Heart left ventricle (tissue), 16 donors: ENCODE measurements around the gene PARD6A. TPM values are rescaled to one million over a fixed set of nuclear protein-coding genes. Genes with fewer than 3 reads are reported as not detected.

Experiments
- ATAC-seq, 4 donors: fragments of 200-7000 bp; cut with Tn5 transposase; one replicate each; pipeline ENCODE4 v1.9.1; 2020 to 2022; ENCODE audit warnings: moderate library complexity in 4 of 4, mild to moderate bottlenecking in 3 of 4, moderate number of reproducible peaks in 1 of 4
- DNase-seq, 5 donors: peaks; one replicate each; pipeline ENCODE4 v3.0.0-alpha.2; 2020
- H3K27ac ChIP-seq, 12 donors: fragments of 200-600 bp; sonication (generic) in 4 of 12; one replicate each; pipeline versions ENCODE4 v1.5.0 to v1.8.0; 2016 to 2022; ENCODE audit warnings: mild to moderate bottlenecking in 2 of 12
- H3K27me3 ChIP-seq, 9 donors: fragments of 200-600 bp; sonication (generic) in 2 of 9; one replicate each; pipeline versions ENCODE4 v1.5.1 to v1.8.0; 2016 to 2022; ENCODE audit warnings: mild to moderate bottlenecking in 3 of 9
- H3K36me3 ChIP-seq, 9 donors: fragments of 200-600 bp; sonication (generic) in 2 of 9; one replicate each; pipeline versions ENCODE4 v1.5.0 to v1.8.0; 2018 to 2022; ENCODE audit warnings: mild to moderate bottlenecking in 2 of 9
- H3K4me1 ChIP-seq, 12 donors: fragments of 200-600 bp; sonication (generic) in 4 of 12; one replicate each; pipeline versions ENCODE4 v1.5.0 to v1.8.0; 2016 to 2022; ENCODE audit warnings: mild to moderate bottlenecking in 3 of 12
- H3K4me3 ChIP-seq, 12 donors: fragments of 200-600 bp; sonication (generic) in 4 of 12; one replicate each; pipeline versions ENCODE4 v1.5.0 to v1.8.0; 2017 to 2022; ENCODE audit warnings: mild to moderate bottlenecking in 9 of 12, moderate library complexity in 4 of 12
- H3K9me3 ChIP-seq, 12 donors: fragments of 200-600 bp; sonication (generic) in 4 of 12; one replicate each; pipeline versions ENCODE4 v1.5.0 to v1.8.0; 2016 to 2022; ENCODE audit warnings: mild to moderate bottlenecking in 1 of 12
- CTCF ChIP-seq, 12 donors: fragments of 200-600 bp; sonication (generic) in 4 of 12; IDR thresholded peaks; one replicate each; pipeline versions ENCODE4 v1.5.0 to v1.8.0; 2018 to 2022; ENCODE audit warnings: antibody characterized with exemption in 12 of 12, mild to moderate bottlenecking in 5 of 12
- POLR2A ChIP-seq, 2 donors: fragments of 450-650 bp; IDR thresholded peaks; one replicate each; pipeline ENCODE4 v1.6.1; 2017; ENCODE audit warnings: antibody characterized with exemption in 2 of 2, mild to moderate bottlenecking in 2 of 2, moderate library complexity in 2 of 2
- WGBS, 4 donors: extraction: QIAGEN DNeasy Blood & Tissue Kit in 2 of 4; methylation state at CpG; one replicate each; pipeline versions ENCODE4 v1.1.5 to v1.1.7; 2013 to 2018; 5-methylcytosine and 5-hydroxymethylcytosine counted together
- intact Hi-C, 10 donors: fragments of 100-400 bp; cut with DNase I; formaldehyde crosslinking; loops; one replicate each; pipeline versions ENCODE4 v1.11.1 to v1.14.2; 2022
- polyA plus RNA-seq, 2 donors: library from polyadenylated mRNA; stranded (reverse); fragments of 200-250 nt; gene quantifications; one replicate each; pipeline ENCODE4 v1.2.3, GENCODE V29; 2013
- total RNA-seq, 9 donors: library from RNA; depleted of rRNA in 2 of 9; stranded (reverse); fragments of >200 nt in 2 of 9; fragmentation: NEBNext Ultra II Directional in 3 of 9; extraction: Animal tissue kit (Norgen Biotek cat#: 25700) in 3 of 9; gene quantifications; one replicate each; pipeline versions ENCODE4 v1.1.0 to v1.2.4, GENCODE V29; 2016 to 2023
- donor health status: ischemic (EF 13 %, LVEDD 7.1; RV severe dilation, severe dysfunction).
- donor health status: healthy with polysubstance abuse.
- donor health status: DM: no; HTN: yes; CAD: no.
- donor health status: DM: no; HTN: no; CAD: no.
- donor health status: ischemic (EF 25% LVEDD 6.9; RV normal size, moderate dysfunction).
- donor health status: ischemic (EF 25% LVEDD 5.7; RV mildly dilated, moderate dysfunction).
- donor health status: healthy.
- donor health status: DM: yes; HTN: yes; CAD: no.
- donor health status: ischemic (EF 35%, LVEDD 5.7; RV mildly dilated, moderate dysfunction).
- donor health status: nonischemic (EF 11% LVEDD 7.7; RV severe dilation, severe dysfunction).
- donor health status: DM: yes; HTN: yes; CAD: no.
- donor health status: PGD.
- donor health status: ischemic (EF 29% LVEDD 5.4; RV normal size, mild dysfunction).
- donor health status: nonischemic (EF 23%, LVEDD 6.1; RV moderate dilation, normal function).

The PARD6A gene
- total and polyA plus RNA-seq, 11 donors, result 1.7 to 7.0 (median 2.9) TPM

GRCh38 chr16:67656344-67657016, 4.3 kb upstream of the PARD6A start:
- TF ChIP-seq CTCF (IDR thresholded peaks at IDR 0.05) (no peak), POLR2A (IDR thresholded peaks at IDR 0.05) (no peak)
- Histone ChIP-seq H3K4me1 (peaks cover 0 to 38% (median 26%) of the 10 kb centered on the region in 12 donors), H3K27ac (no peak overlapping the region), H3K36me3 (peaks cover 0 to 23% (median 0%) of the 10 kb centered on the region in 9 donors), H3K9me3 (no peaks in the 10 kb centered on the region), H3K27me3 (peaks cover 18 to 44% (median 27%) of the 10 kb centered on the region in 9 donors), H3K4me3 (no peak overlapping the region)
- ATAC-seq (no peak), DNase-seq (no peak)
- intact Hi-C loops, result no loop called here
- WGBS, 4 donors, result 82 to 91% (median 89%) methylated on average over 2 to 9 of the region's 9 CpGs

- no peak for DNase-seq
- WGBS, 4 donors, result 86 to 97% (median 94%) methylated on average over 11 to 16 of the region's 16 CpGs
- peaks cover 0 to 39% (median 28%) of the 10 kb centered on the region in 12 donors for H3K4me1 ChIP-seq
- no peak for TF ChIP-seq CTCF (IDR thresholded peaks at IDR 0.05)
- no peak for TF ChIP-seq POLR2A (IDR thresholded peaks at IDR 0.05)
- intact Hi-C loops, result no loop called here
- no peak for ATAC-seq
- H3K4me3 ChIP-seq, result no peak overlapping the region
- H3K27me3 ChIP-seq, result peaks cover 18 to 38% (median 25%) of the 10 kb centered on the region in 9 donors
- H3K9me3 ChIP-seq, result no peaks in the 10 kb centered on the region
- peaks cover 0 to 23% (median 0%) of the 10 kb centered on the region in 9 donors for H3K36me3 ChIP-seq
- H3K27ac ChIP-seq, result no peak overlapping the region
These were observed 3.6 kb upstream of the PARD6A start for GRCh38 chr16:67657017-67657608.

- no peak for ATAC-seq
- Histone ChIP-seq H3K9me3 (no peaks in the 10 kb centered on the region), H3K27me3 (peaks cover 13 to 30% (median 20%) of the 10 kb centered on the region in 9 donors), H3K27ac (no peak overlapping the region), H3K36me3 (peaks cover 0 to 23% (median 0%) of the 10 kb centered on the region in 9 donors), H3K4me3 (no peak overlapping the region), H3K4me1 (peaks cover 0 to 33% (median 27%) of the 10 kb centered on the region in 12 donors)
- WGBS, 4 donors, result 94 to 97% (median 96%) methylated on average over 16 to 18 of the region's 18 CpGs
- TF ChIP-seq CTCF (IDR thresholded peaks at IDR 0.05) (no peak), POLR2A (IDR thresholded peaks at IDR 0.05) (no peak)
- no peak for DNase-seq
- intact Hi-C loops, result no loop called here
These were observed 2.8 kb upstream of the PARD6A start for GRCh38 chr16:67657751-67658518.
